GM21619 (cell line): ENCODE results near the gene FMO1.
"Not testable (repeated sequence)": the region's sequence is repeated elsewhere in the genome, so short reads cannot be mapped to it uniquely, and the experiment has no call there.

ENCODE experiments used
- ATAC-seq: cut with Tn5 transposase; IDR thresholded peaks from one replicate; pipeline ENCODE4 v1.9.1; 2021; ENCODE audit not compliant: unreplicated experiment

The FMO1 gene

DNA sequence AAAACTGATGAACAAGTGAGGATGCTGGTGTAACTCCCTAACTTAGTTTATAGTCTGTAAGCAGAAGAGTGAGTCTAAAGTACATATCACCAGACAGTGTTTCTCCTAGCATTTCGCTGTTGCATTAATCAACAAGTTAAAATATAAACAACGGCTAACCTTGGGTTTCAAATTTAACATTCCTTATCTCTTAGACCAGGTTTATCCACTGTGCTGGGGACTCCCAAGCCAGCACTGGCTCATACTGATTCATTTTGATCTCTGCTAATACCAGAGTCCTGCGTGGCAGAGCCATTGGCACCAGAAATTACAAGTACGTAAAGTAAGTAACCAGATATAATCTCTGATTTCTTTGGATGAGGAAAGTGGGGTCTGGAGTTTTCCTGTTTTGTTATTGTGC lies at the start of gene FMO1:
TSS of gene FMO1 (plus strand) at position 193 of the 400 bp plus-strand sequence. CDS start 9,594 bp downstream, outside the sequence.
- no peak for ATAC-seq

- ATAC-seq = no peak
Measured at GRCh38 chr1:171204296-171204695, 44.0 kb upstream of the FMO1 start.

GRCh38 chr1:171206204-171206977 lies 41.9 kb upstream of the FMO1 start:
- no peak for ATAC-seq

GRCh38 chr1:171206978-171207355 lies 41.3 kb upstream of the FMO1 start:
- ATAC-seq = no peak

GRCh38 chr1:171207377-171207776 lies 40.9 kb upstream of the FMO1 start:
- ATAC-seq = no peak

GRCh38 chr1:171210355-171210754 lies 37.9 kb upstream of the FMO1 start:
- ATAC-seq = no peak

DNA sequence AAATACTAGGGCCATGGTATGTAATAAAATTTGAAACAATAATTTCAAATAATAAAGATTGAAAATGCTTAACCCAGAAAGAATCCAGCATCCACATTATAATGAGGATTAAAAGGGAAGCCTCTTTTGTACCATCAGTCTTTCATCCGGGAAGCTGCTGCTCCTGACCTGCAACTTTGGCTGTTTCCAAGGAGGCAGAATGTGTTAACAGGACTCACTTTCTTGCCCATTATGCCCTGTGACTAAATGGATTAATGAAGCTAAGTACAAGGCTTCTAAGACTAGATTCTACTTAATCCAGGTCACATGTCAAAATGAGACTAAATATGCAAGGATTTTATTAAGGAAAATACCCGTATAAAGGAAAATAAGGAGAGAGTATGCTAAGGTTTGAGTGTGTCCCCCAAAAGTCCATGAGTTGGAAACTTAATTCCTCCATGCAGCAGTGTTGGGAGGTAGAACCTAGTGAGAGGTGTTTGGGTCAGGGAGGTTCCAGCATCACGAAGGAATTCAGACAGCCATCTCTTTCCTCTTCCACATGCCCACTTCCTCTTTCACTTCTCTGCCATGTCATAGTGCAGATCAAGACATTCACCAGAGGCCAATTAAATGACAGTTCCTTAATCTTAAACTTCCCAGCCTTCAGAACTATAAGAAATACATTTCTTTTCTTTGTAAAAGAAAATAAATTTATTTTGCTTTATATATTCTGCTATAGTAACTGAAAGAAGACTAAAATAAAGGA lies 35.5 kb upstream of the FMO1 start:
- ATAC-seq = no peak

DNA sequence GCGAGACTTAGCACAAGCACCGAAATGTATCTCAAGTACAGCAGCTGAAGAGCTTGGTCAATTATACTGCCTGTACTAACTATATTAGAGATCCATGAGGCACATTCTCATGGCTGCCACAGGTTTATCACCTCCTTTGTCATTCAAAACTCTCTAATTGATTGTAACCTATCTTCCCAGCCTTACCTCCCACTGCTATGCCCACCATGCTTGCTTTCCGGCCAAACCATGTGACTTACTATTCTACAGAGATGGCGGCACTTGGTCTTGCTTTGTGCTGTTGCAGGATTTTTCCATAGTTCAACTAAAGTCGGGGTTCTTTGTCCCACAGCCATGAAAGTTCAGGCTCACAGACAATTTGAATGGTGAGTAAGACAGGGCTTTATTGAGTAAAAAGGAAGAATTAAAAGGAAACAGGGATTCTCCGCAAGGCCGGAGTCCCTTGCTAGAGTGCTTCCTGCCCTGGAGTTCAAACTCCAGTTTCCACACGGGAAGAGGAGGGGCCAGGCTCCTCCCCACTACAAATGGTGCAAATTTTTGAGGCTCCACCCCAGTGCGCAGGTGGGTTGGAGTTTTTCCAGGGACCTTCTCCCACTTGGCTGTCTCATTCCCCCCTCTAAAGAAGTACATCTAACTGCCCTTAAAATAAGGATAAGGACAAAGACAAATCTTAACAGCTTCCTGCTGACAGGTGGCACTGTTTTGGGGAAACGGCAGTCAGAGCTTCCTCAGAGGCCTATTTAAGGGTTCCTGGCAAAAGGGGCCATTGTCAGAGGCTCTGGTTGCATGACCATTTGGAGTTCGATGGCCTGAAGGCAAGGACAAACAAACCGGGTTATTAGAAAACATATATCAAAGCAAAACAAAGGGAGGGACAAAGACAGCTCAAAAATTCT lies 34.5 kb upstream of the FMO1 start:
- ATAC-seq = no peak

DNA sequence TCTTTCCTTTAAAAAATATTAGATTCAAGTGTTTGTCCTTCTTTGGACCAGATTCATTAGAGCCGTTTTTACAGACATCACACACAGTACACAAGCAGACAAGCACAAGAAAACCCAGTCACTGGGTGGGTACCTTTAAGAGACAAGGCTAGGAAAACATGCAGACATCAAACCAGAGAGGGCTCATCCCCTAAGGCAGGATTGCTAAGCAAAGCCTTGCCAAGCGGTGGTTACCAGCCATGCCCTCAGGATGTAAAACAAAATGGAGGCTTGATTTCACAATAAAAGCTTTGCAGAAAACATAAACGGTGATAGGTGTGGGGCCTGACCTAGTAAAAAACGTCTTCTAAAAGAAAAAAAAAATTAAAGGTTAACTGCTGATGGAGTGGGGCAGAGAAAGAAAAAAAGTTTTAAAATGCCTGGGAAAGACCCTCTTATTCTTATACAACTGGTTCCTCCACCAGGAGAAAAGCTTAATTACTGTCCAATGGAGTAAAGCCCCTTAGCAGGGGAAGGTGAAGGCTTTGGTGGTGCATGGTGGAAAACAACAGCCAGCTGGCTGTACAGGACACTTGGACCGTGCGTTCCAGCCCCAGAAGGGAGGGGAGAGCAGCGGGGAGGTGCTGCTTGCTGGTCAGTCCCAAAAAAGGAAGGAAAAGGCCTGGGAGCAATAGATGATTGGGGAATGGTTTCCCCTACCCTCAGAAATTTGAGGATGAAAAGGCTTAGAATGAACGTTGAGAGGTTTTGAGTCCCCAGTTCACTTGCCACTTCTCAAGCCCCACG lies 30.4 kb upstream of the FMO1 start:
- ATAC-seq = no peak

DNA sequence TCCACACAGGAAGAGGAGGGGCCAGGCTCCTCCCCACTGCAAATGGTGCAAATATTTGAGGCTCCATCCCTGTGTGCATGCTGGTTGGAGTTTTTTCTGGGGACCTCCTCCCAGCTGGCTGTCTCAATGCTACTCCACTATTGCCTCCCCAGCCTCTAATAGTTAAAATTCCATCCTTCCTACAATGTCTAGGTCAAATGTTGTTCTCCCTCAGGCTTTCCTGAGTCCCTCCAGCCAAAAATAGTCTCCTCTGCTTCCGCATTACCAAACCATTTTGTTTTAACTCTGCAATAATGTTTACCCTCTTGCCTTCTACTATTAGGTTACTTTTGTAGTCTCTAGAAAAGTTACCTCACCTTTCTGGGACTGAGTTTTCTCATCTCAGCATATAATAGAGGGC lies 29.6 kb upstream of the FMO1 start:
- ATAC-seq = no peak

DNA sequence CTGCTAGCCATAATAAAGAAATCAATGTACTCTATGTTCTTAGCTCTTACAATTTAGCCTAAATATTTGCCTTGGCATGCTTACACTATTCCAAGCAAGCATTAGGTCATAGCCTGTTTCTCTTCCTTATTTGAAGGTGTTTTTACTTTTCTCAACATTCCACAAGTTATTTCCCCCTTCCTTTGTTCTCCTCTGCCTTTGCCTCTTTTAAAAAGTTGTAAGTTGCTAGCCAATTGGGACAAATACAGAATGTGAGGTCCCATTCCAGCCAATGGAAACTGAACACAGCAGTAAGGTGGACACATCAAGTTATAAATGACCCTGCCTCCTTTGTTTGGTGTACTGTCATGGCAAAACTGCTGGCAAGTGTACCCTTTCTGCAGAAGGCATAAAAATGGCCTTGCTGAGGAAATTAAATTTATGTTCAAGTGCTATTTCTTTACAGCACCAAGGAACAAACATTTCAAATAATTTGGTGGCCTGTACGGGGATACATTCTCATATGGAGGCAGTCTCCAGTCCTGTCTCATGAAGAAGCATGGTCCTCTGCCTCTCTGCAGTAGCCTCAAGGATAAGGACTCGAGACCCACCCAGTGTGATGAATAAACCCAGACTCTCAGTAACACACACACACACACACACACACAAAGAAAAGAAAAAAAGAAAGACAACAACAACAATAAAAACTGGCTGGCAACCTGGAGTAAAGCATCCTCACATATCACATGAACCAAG lies 28.8 kb upstream of the FMO1 start:
- no peak for ATAC-seq

DNA sequence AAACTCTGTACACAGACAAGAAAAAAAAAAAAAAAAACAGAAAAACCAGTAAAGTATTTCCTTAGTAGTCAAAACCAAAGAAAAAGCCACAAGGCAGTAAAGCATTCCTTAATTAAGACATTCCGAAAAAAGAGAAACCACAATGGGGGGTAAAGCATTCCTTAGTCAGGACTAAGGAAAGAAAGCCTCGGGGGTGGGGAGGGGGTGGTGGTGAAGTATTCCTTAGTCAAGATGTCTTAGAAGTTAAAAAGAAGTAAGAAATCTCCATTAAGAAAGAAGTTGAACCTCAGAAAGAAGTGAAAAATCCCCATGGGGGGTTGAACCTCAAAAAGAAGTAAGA lies 28.2 kb upstream of the FMO1 start:
- ATAC-seq = no peak

- ATAC-seq = no peak
Measured at GRCh38 chr1:171220581-171221054, 27.7 kb upstream of the FMO1 start.

- ATAC-seq = no peak
Measured at GRCh38 chr1:171221665-171222591, 26.4 kb upstream of the FMO1 start.

- ATAC-seq = no peak
Measured at GRCh38 chr1:171222936-171223335, 25.4 kb upstream of the FMO1 start.

DNA sequence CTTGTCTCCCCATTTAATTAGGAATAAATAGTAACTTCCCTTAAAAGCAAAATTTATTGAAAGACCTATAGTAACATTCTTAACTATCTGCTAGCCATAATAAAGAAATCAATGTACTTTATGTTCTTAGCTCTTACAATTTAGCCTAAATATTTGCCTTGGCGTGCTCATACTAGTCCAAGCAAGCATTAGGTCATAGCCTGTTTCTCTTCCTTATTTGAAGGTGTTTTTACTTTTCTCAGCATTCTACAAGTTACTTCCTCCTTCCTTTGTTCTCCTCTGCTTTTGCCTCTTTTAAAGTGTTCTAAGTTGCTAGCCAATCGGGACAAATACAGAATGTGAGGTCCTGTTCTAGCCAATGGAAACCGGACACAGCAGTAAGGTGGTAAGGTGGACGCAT lies 24.0 kb upstream of the FMO1 start:
- ATAC-seq = not testable (repeated sequence)

DNA sequence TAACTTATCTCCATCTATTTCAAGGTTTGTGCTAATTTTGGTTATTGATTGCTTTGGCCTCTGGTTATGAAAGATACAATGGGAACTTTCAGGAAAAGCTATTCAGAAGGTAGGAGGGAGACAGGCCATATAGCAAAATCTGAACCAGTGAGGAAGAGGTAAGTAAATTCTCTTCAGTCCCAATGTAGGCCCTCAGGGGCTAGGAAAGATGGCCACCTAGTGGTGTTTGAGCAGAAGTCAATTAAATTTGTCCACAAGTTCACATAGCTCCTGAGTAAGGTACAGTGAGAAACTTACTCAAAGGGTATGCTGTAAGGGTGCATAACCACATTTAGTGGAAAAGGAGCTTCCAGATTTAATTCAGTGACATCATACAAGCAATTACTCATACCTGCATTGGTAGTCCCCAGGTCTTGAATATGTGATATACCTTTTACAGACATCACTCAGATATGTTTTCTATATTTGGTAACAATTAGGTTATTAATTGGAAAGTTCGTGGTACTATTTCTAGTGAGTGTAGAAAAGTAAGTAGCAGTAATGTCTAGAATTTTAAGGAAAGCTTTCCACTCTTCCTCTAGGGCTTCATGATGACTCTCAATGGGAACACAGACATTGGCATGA lies 21.4 kb upstream of the FMO1 start:
- peak; percentile 94 for ATAC-seq

- no peak for ATAC-seq
Measured at GRCh38 chr1:171231326-171231725, 17.0 kb upstream of the FMO1 start.
